Peyer's patch (tissue), 4 donors: ENCODE measurements around the gene NIN. TPM values are rescaled to one million over a fixed set of nuclear protein-coding genes. Genes with fewer than 3 reads are reported as not detected.

ENCODE experiments used
- DNase-seq, 3 donors: peaks; one replicate each; pipeline ENCODE4 v3.0.0-alpha.2; 2017 to 2019
- H3K27ac ChIP-seq, 4 donors: fragments of 200-600 bp; sonication (generic); one replicate each; pipeline ENCODE4 v1.5.1; 2016 to 2019
- H3K27me3 ChIP-seq, 2 donors: fragments of 200-600 bp; sonication (generic); one replicate each; pipeline ENCODE4 v1.5.1; 2019
- H3K36me3 ChIP-seq, 3 donors: fragments of 200-600 bp; sonication (generic); one replicate each; pipeline ENCODE4 v1.5.1; 2016 to 2019
- H3K4me1 ChIP-seq, 4 donors: fragments of 200-600 bp; sonication (generic); one replicate each; pipeline ENCODE4 v1.5.1; 2016 to 2019
- H3K4me3 ChIP-seq, 4 donors: fragments of 200-600 bp; sonication (generic); 1 replicate in 3 of 4; 2 replicates in 1 of 4; pipeline ENCODE4 v1.5.1; 2016 to 2019; ENCODE audit warnings: mild to moderate bottlenecking in 1 of 4
- H3K9me3 ChIP-seq, 4 donors: fragments of 200-600 bp; sonication (generic); one replicate each; pipeline ENCODE4 v1.5.1; 2016 to 2019; ENCODE audit warnings: mild to moderate bottlenecking in 1 of 4
- CTCF ChIP-seq, 6 experiments: fragments of 450-650 bp in 4 of 6; fragments of 200-600 bp in 2 of 6; sonication (generic) in 1 of 6; IDR thresholded peaks; one replicate each; pipeline ENCODE4 v1.5.1; 2017 to 2019; ENCODE audit warnings: antibody characterized with exemption in 6 of 6, mild to moderate bottlenecking in 3 of 6, moderate library complexity in 1 of 6
- POLR2A ChIP-seq, 2 donors: fragments of 450-650 bp; IDR thresholded peaks; one replicate each; pipeline ENCODE4 v1.5.1; 2017; ENCODE audit warnings: antibody characterized with exemption in 2 of 2, mild to moderate bottlenecking in 2 of 2, moderate library complexity in 2 of 2
- total RNA-seq, 4 donors: library from RNA; depleted of rRNA; stranded (reverse); fragments of >200 nt; gene quantifications; one replicate each; pipeline ENCODE4 v1.1.0, GENCODE V29; 2016

Gene NIN
- total RNA-seq, 4 donors from 2014 or later: 13.8 to 151 (median 21.5) TPM

GRCh38 chr14:50834802-50835276, 3.9 kb upstream of the NIN start:
- TF ChIP-seq CTCF (IDR thresholded peaks at IDR 0.05) (no peak), POLR2A (IDR thresholded peaks at IDR 0.05) (no peak)
- DNase-seq: no peak
- H3K4me3 ChIP-seq: no peak overlapping the region
- H3K4me1 ChIP-seq: peaks cover 0 to 11% (median 4%) of the 10 kb centered on the region in 4 donors
- H3K27me3 ChIP-seq: no peaks in the 10 kb centered on the region
- no peaks in the 10 kb centered on the region for H3K9me3 ChIP-seq
- H3K27ac ChIP-seq: peak overlapping the region in 1 of 4 donors; percentile 2
- H3K36me3 ChIP-seq: no peaks in the 10 kb centered on the region

- H3K4me3 ChIP-seq: no peak overlapping the region
- H3K27me3 ChIP-seq: no peaks in the 10 kb centered on the region
- DNase-seq: no peak
- TF ChIP-seq CTCF (IDR thresholded peaks at IDR 0.05): no peak
- TF ChIP-seq POLR2A (IDR thresholded peaks at IDR 0.05): no peak
- H3K9me3 ChIP-seq: no peaks in the 10 kb centered on the region
- H3K36me3 ChIP-seq: no peaks in the 10 kb centered on the region
- H3K4me1 ChIP-seq: peaks cover 0 to 16% (median 6%) of the 10 kb centered on the region in 4 donors
- no peak overlapping the region for H3K27ac ChIP-seq
These were observed 2.1 kb upstream of the NIN start for GRCh38 chr14:50832935-50833630.

- peak overlapping the region; percentile 83 to 95 (median 88) for H3K4me3 ChIP-seq
- H3K36me3 ChIP-seq: no peaks in the 10 kb centered on the region
- no peaks in the 10 kb centered on the region for H3K27me3 ChIP-seq
- no peak for TF ChIP-seq CTCF (IDR thresholded peaks at IDR 0.05)
- no peak for TF ChIP-seq POLR2A (IDR thresholded peaks at IDR 0.05)
- H3K9me3 ChIP-seq: no peaks in the 10 kb centered on the region
- peaks cover 0 to 20% (median 6%) of the 10 kb centered on the region in 4 donors for H3K4me1 ChIP-seq
- H3K27ac ChIP-seq: peak overlapping the region; percentile 81 to 96 (median 92)
- DNase-seq: no peak
These were observed 785 bp upstream of the NIN start for GRCh38 chr14:50831726-50832168.

- no peaks in the 10 kb centered on the region for H3K27me3 ChIP-seq
- DNase-seq: peak; percentile 66 to 76 (median 69)
- H3K9me3 ChIP-seq: no peaks in the 10 kb centered on the region
- peak overlapping the region; percentile 83 to 95 (median 88) for H3K4me3 ChIP-seq
- no peaks in the 10 kb centered on the region for H3K36me3 ChIP-seq
- TF ChIP-seq CTCF (IDR thresholded peaks at IDR 0.05): no peak
- TF ChIP-seq POLR2A (IDR thresholded peaks at IDR 0.05): no peak
- peaks cover 0 to 20% (median 4%) of the 10 kb centered on the region in 4 donors for H3K4me1 ChIP-seq
- H3K27ac ChIP-seq: peak overlapping the region; percentile 81 to 96 (median 92)
These were observed 674 bp downstream of the NIN start for GRCh38 chr14:50830044-50830931.

GRCh38 chr14:50829489-50830043, 1.4 kb downstream of the NIN start:
- no peaks in the 10 kb centered on the region for H3K27me3 ChIP-seq
- peaks cover 0 to 20% (median 4%) of the 10 kb centered on the region in 4 donors for H3K4me1 ChIP-seq
- no peak for TF ChIP-seq CTCF (IDR thresholded peaks at IDR 0.05)
- no peak for TF ChIP-seq POLR2A (IDR thresholded peaks at IDR 0.05)
- DNase-seq: peak in 1 of 3 donors; percentile 20
- no peaks in the 10 kb centered on the region for H3K36me3 ChIP-seq
- peak overlapping the region; percentile 83 to 95 (median 88) for H3K4me3 ChIP-seq
- no peaks in the 10 kb centered on the region for H3K9me3 ChIP-seq
- peak overlapping the region; percentile 81 to 96 (median 92) for H3K27ac ChIP-seq
